Activated naive CD8-positive, alpha-beta T cell treated with anti-CD3 and anti-CD28 coated beads, Interleukin-2, amount 50 U/mL, for 24 hours (primary cell): ENCODE results near the gene TLCD1.

Experiments used
- ATAC-seq: fragments of 150-1000 bp; cut with Tn5 transposase; one replicate; pipeline ENCODE4 v1.10.0; 2021
- DNase-seq: peaks from one replicate; pipeline ENCODE4 v3.0.0; 2021
- H3K27ac Mint-ChIP-seq: one replicate; pipeline ENCODE4 v1.8.0; 2021; ENCODE audit warnings: mild to moderate bottlenecking, mixed read lengths
- H3K27me3 Mint-ChIP-seq: one replicate; pipeline ENCODE4 v1.8.0; 2021; ENCODE audit warnings: mixed read lengths
- H3K36me3 Mint-ChIP-seq: one replicate; pipeline ENCODE4 v1.8.0; 2021; ENCODE audit warnings: low read depth, mixed read lengths
- H3K4me1 Mint-ChIP-seq: one replicate; pipeline ENCODE4 v1.8.0; 2021; ENCODE audit warnings: mixed read lengths
- H3K4me3 Mint-ChIP-seq: one replicate; pipeline ENCODE4 v1.8.0; 2021; ENCODE audit warnings: mild to moderate bottlenecking, moderate library complexity, mixed read lengths
- H3K9me3 Mint-ChIP-seq: one replicate; pipeline ENCODE4 v1.8.0; 2021; ENCODE audit warnings: mixed read lengths

Gene TLCD1

DNA sequence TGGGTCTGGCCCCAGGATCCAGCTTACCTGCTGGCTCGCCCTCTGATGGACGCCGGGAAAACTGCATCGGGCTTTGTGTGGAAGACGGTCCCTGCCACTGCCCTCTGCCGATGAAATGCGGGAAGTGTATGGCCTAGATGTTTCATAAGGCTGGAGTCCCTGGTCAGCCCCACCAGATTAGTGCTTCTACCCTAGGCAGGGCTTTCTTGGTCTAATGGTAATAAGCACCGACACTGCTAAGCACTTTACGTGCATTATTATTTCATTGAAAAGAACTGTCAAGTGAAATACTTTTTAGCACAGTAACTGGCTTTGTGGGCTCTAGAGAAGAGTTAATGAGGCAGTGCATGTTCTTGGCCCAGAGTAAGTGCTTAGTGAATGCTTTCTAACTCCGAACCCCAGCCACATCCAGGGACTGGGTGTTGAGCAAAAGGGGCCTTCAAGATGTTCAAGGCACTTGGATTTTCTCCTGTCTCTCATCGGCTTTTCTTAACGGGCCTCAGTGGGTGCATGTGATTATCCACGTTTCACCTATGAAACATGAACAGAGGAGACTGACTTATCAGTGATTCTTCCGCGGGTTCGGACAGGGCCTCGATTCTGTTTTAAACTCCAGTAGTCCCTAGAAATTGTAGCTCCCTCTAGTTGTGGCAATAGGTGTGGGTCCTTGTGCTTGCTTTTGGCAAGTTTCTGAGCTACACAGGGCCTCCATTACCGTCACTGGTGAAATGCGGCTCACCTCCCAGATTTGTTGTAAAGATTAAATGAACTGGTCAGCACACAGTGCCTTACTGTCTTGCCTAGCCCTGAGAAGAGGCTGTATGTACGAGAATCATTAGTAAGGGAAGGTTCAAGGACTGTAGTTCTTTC, 24.4 kb upstream of the TLCD1 start:
- Mint-ChIP-seq H3K36me3 (peaks cover 41% of the 10 kb centered on the region), H3K27me3 (no peaks in the 10 kb centered on the region), H3K4me3 (no peak overlapping the region), H3K4me1 (peaks cover 42% of the 10 kb centered on the region), H3K27ac (peak overlapping the region; percentile 39), H3K9me3 (no peaks in the 10 kb centered on the region)
- ATAC-seq, result peak; percentile 77
- peak; percentile 93 for DNase-seq

- Mint-ChIP-seq H3K9me3 (no peaks in the 10 kb centered on the region), H3K36me3 (peaks cover 46% of the 10 kb centered on the region), H3K4me3 (no peak overlapping the region), H3K27ac (peak overlapping the region; percentile 39), H3K27me3 (no peaks in the 10 kb centered on the region), H3K4me1 (peaks cover 42% of the 10 kb centered on the region)
- no peak for DNase-seq
- peak; percentile 9 for ATAC-seq
These were observed 23.6 kb upstream of the TLCD1 start for GRCh38 chr17:28749516-28750177.

DNA sequence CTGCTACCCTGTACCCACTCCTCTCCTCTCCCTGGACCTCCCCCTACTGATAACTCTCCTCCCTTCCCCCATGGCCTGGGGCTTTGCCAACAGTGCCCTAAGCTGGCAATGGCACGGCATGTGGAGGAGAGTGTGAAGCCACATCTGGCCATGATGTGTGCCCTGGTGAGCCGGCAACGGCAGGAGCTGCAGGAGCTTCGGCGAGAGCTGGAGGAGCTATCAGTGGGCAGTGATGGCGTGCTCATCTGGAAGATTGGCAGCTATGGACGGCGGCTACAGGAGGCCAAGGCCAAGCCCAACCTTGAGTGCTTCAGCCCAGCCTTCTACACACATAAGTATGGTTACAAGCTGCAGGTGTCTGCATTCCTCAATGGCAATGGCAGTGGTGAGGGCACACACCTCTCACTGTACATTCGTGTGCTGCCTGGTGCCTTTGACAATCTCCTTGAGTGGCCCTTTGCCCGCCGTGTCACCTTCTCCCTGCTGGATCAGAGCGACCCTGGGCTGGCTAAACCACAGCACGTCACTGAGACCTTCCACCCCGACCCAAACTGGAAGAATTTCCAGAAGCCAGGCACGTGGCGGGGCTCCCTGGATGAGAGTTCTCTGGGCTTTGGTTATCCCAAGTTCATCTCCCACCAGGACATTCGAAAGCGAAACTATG, 23.0 kb upstream of the TLCD1 start:
- DNase-seq (no peak), ATAC-seq (no peak)
- no peaks in the 10 kb centered on the region for H3K27me3 Mint-ChIP-seq
- H3K36me3 Mint-ChIP-seq, result peaks cover 45% of the 10 kb centered on the region
- H3K4me3 Mint-ChIP-seq, result no peak overlapping the region
- H3K27ac Mint-ChIP-seq, result peak overlapping the region; percentile 65
- peaks cover 42% of the 10 kb centered on the region for H3K4me1 Mint-ChIP-seq
- H3K9me3 Mint-ChIP-seq, result no peaks in the 10 kb centered on the region

DNA sequence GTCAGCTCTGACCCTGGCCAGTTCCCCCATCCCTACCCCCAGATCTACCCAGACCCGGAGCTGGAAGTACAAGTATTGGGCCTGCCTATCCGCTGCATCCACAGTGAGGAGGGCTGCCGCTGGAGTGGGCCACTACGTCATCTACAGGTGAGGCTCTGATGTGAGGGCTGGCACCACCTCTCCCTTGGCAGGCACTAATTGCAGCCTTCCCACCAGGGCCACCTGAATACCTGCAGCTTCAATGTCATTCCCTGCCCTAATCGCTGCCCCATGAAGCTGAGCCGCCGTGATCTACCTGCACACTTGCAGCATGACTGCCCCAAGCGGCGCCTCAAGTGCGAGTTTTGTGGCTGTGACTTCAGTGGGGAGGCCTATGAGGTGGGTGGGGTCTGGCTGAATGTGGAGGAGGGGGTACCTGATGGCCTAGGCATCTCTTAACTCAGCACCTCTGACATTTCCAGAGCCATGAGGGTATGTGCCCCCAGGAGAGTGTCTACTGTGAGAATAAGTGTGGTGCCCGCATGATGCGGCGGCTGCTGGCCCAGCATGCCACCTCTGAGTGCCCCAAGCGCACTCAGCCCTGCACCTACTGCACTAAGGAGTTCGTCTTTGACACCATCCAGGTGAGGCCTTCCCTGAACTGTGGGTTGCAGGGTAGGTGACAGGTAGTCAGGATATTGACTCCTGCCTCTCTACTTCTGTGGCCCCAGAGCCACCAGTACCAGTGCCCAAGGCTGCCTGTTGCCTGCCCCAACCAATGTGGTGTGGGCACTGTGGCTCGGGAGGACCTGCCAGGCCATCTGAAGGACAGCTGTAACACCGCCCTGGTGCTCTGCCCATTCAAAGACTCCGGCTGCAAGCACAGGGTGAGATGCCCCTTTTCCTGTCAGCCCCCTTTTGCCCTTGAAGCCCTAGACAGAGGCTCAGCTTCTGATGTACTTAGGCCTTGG, 22.0 kb upstream of the TLCD1 start:
- peaks cover 44% of the 10 kb centered on the region for H3K4me1 Mint-ChIP-seq
- no peaks in the 10 kb centered on the region for H3K9me3 Mint-ChIP-seq
- no peak overlapping the region for H3K27ac Mint-ChIP-seq
- DNase-seq, result no peak
- ATAC-seq, result no peak
- H3K36me3 Mint-ChIP-seq, result peaks cover 45% of the 10 kb centered on the region
- no peak overlapping the region for H3K4me3 Mint-ChIP-seq
- no peaks in the 10 kb centered on the region for H3K27me3 Mint-ChIP-seq

GRCh38 chr17:28747051-28747691, 21.1 kb upstream of the TLCD1 start:
- Mint-ChIP-seq H3K36me3 (peaks cover 41% of the 10 kb centered on the region), H3K9me3 (no peaks in the 10 kb centered on the region), H3K4me1 (peaks cover 48% of the 10 kb centered on the region), H3K4me3 (no peak overlapping the region), H3K27ac (no peak overlapping the region), H3K27me3 (no peaks in the 10 kb centered on the region)
- no peak for ATAC-seq
- DNase-seq, result no peak

DNA sequence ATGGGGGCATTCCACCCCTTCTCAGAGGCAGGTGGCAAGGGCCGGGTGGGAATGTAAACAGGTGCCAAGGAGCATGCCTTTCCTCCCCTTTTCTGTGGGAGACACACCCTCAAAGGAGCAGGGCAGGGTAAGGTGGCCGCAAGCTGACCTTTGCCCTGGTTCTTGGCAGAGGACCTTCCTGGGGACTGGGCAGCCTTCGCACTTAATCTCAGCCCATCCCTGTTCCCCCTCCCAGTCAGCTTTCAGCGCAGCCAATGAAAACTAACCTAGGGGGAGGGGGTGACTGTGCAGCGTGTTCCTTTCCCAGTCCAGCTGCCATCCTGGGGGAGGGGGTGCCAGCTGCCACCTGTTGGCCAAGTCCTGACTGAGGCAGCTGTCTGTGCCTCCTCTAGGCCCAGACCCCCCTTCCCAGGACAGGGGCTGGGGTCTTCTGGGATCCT, 20.6 kb upstream of the TLCD1 start:
- Mint-ChIP-seq H3K4me1 (peaks cover 51% of the 10 kb centered on the region), H3K36me3 (peaks cover 41% of the 10 kb centered on the region), H3K4me3 (peak overlapping the region; percentile 92), H3K27me3 (no peaks in the 10 kb centered on the region), H3K27ac (peak overlapping the region; percentile 56), H3K9me3 (no peaks in the 10 kb centered on the region)
- ATAC-seq, result no peak
- DNase-seq, result no peak

GRCh38 chr17:28745786-28746411, 19.9 kb upstream of the TLCD1 start:
- ATAC-seq, result no peak
- H3K27me3 Mint-ChIP-seq, result no peaks in the 10 kb centered on the region
- no peaks in the 10 kb centered on the region for H3K9me3 Mint-ChIP-seq
- peaks cover 40% of the 10 kb centered on the region for H3K36me3 Mint-ChIP-seq
- peak overlapping the region; percentile 56 for H3K27ac Mint-ChIP-seq
- no peak for DNase-seq
- peaks cover 57% of the 10 kb centered on the region for H3K4me1 Mint-ChIP-seq
- H3K4me3 Mint-ChIP-seq, result peak overlapping the region; percentile 92

GRCh38 chr17:28744972-28745785, 19.1 kb upstream of the TLCD1 start:
- DNase-seq, result peak; percentile 41
- peak; percentile 7 for ATAC-seq
- peak overlapping the region; percentile 90 for H3K27ac Mint-ChIP-seq

GRCh38 chr17:28744104-28744971, 18.3 kb upstream of the TLCD1 start:
- peaks cover 58% of the 10 kb centered on the region for H3K4me1 Mint-ChIP-seq
- peaks cover 3% of the 10 kb centered on the region for H3K9me3 Mint-ChIP-seq
- ATAC-seq (peak; percentile 27), DNase-seq (peak; percentile 83)
- H3K36me3 Mint-ChIP-seq, result peaks cover 36% of the 10 kb centered on the region
- no peaks in the 10 kb centered on the region for H3K27me3 Mint-ChIP-seq
- peak overlapping the region; percentile 92 for H3K4me3 Mint-ChIP-seq
- peak overlapping the region; percentile 90 for H3K27ac Mint-ChIP-seq

More at GRCh38 chr17:28744972-28745785, 19.1 kb upstream of the TLCD1 start:
- H3K36me3 Mint-ChIP-seq, result peaks cover 33% of the 10 kb centered on the region
- H3K4me3 Mint-ChIP-seq, result peak overlapping the region; percentile 92
- H3K4me1 Mint-ChIP-seq, result peaks cover 58% of the 10 kb centered on the region
- no peaks in the 10 kb centered on the region for H3K9me3 Mint-ChIP-seq
- H3K27me3 Mint-ChIP-seq, result no peaks in the 10 kb centered on the region

DNA sequence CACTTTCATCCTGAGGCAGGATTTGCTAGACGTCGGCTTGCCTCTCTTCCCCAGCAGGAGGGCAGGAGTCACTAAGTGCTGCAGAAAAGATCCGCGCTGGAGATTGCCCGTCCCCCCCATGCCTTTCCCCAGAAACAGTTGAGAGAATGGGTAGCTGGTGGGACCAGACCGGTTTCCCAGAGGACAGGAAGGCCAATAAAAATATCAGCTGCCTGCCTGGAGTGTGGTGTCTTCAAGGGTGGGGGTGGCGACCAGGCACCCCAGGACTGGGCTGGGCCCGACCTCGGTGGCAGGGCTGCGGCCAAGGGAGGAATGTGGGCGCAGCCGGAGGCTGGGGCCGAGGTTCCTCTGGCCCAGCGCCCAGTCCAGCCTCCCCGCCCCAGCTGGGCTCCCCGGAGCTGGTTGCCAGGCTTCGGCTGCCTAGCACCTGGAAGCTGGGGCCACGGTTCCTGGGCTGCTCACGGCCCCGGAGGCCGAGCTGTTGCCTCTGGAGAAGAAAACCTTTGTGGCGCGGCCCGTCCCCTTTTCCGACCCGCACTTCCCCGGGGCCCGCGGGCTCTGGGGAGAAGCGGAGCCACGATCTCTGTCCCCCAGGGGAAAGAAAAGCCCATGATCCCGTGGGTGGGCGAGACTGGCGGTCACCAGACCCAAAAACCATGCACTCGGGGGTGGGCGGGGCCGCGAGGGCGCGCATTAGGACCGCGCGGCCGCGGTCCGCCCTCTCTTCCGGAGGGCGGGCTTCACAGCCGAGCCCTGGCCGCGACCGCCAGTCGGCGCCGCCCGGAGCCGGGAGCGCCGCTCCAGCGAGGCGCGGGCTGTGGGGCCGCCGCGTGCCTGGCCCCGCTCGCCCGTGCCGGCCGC, 17.4 kb upstream of the TLCD1 start, which contains the start of gene TRAF4:
Gene TRAF4, plus strand, starts transcription at position 769 of the 861 bp plus-strand sequence. CDS start 102 bp downstream, outside the sequence.
- peaks cover 60% of the 10 kb centered on the region for H3K4me1 Mint-ChIP-seq
- H3K4me3 Mint-ChIP-seq, result peak within 1 kb of the TSS; percentile 92
- ATAC-seq (peak; percentile 84), DNase-seq (peak; percentile 88)
- H3K27ac Mint-ChIP-seq, result peak within 1 kb of the TSS; percentile 90
- H3K9me3 Mint-ChIP-seq, result peaks cover 3% of the 10 kb centered on the region
- no peaks in the 10 kb centered on the region for H3K27me3 Mint-ChIP-seq
- peaks cover 32% of the 10 kb centered on the region for H3K36me3 Mint-ChIP-seq
